H1 (cell line): ENCODE results near the gene DDR2. TPM values are rescaled to one million over a fixed set of nuclear protein-coding genes. Genes with fewer than 3 reads are reported as not detected.

ENCODE experiments used
- CTCF ChIA-PET: fragments of 300-600 bp; sonication (Branson Sonifier 250); formaldehyde crosslinking; loops from one replicate; lab custom pipeline; 2021; ENCODE audit not compliant: partially characterized antibody; lab: Charles Lee
- POLR2A ChIA-PET: fragments of 300-600 bp; sonication (Branson Sonifier 250); formaldehyde crosslinking; loops from one replicate; lab custom pipeline; 2021; ENCODE audit warnings: inconsistent platforms; ENCODE audit not compliant: partially characterized antibody; lab: Charles Lee
- DNase-seq, 2 experiments: peaks; one replicate each; pipeline versions ENCODE4 v3.0.0 to v3.0.0-alpha.2; 2010 to 2022; ENCODE audit warnings: low spot score in 2 of 2, low read depth in 1 of 2, mixed read lengths in 1 of 2
- FAIRE-seq: peaks from 2 replicates; lab custom pipeline; 2011; peaks lifted over from hg19 to GRCh38; lab: Jason Lieb, UNC
- H2AFZ ChIP-seq: 2 replicates; pipeline ENCODE4 v1.8.1; 2012; ENCODE audit warnings: low read length, inconsistent platforms
- H2AK5ac ChIP-seq: 2 replicates; pipeline ENCODE4 v1.6.1; 2013; ENCODE audit warnings: low read depth, low read length
- H2BK120ac ChIP-seq: replicated peaks from 2 replicates; pipeline ENCODE3; 2013; ENCODE audit warnings: low read depth, low read length, inconsistent platforms
- H2BK12ac ChIP-seq: 2 replicates; pipeline ENCODE4 v1.6.1; 2013; ENCODE audit warnings: low read depth, low read length
- H2BK15ac ChIP-seq: 2 replicates; pipeline ENCODE4 v1.6.1; 2013; ENCODE audit warnings: low read length
- H2BK20ac ChIP-seq: 2 replicates; pipeline ENCODE4 v1.6.1; 2013; ENCODE audit warnings: low read length
- H2BK5ac ChIP-seq: 2 replicates; pipeline ENCODE4 v1.6.1; 2013; ENCODE audit warnings: low read depth, low read length
- H3K14ac ChIP-seq: 2 replicates; pipeline ENCODE4 v1.6.1; 2013; ENCODE audit warnings: inconsistent platforms; ENCODE audit not compliant: insufficient read length
- H3K18ac ChIP-seq: 2 replicates; pipeline ENCODE4 v1.6.1; 2013; ENCODE audit warnings: low read length; ENCODE audit errors: extremely low read depth
- H3K23ac ChIP-seq: 2 replicates; pipeline ENCODE4 v1.6.1; 2013; ENCODE audit warnings: inconsistent platforms; ENCODE audit not compliant: insufficient read length
- H3K23me2 ChIP-seq: 2 replicates; pipeline ENCODE4 v1.6.1; 2013; ENCODE audit warnings: low read depth, low read length
- H3K27ac ChIP-seq: 2 replicates; pipeline ENCODE4 v1.6.1; 2011; ENCODE audit warnings: low read depth, low read length, inconsistent platforms
- H3K27me3 ChIP-seq, 4 experiments: replicated peaks in 1 of 4; 1 replicate in 1 of 4; 2 replicates in 3 of 4; pipeline versions ENCODE4 v1.6.1 to v1.8.1; 2011 to 2013; ENCODE audit warnings: low read length in 3 of 4, mild to moderate bottlenecking in 3 of 4, inconsistent platforms in 2 of 4, mixed read lengths in 2 of 4, moderate library complexity in 1 of 4; ENCODE audit not compliant: control insufficient read depth in 3 of 4, insufficient read depth in 3 of 4; ENCODE audit errors: extremely low read depth in 1 of 4
- H3K36me3 ChIP-seq, 4 experiments: 2 replicates each; pipeline versions ENCODE4 v1.6.1 to v1.8.1; 2011 to 2013; ENCODE audit warnings: mild to moderate bottlenecking in 4 of 4, low read length in 3 of 4, moderate library complexity in 2 of 4, control low read depth in 1 of 4, inconsistent platforms in 1 of 4; ENCODE audit not compliant: insufficient read depth in 4 of 4, control insufficient read depth in 2 of 4
- H3K4ac ChIP-seq: replicated peaks from 2 replicates; pipeline ENCODE3; 2013; ENCODE audit warnings: low read length, low read depth, mixed read lengths, inconsistent platforms; ENCODE audit not compliant: insufficient read length
- H3K4me1 ChIP-seq, 4 experiments: replicated peaks in 1 of 4; 1 replicate in 1 of 4; 2 replicates in 3 of 4; pipeline versions ENCODE4 v1.6.1 to v1.8.1; 2011 to 2013; ENCODE audit warnings: low read length in 3 of 4, inconsistent platforms in 2 of 4, mixed read lengths in 1 of 4; ENCODE audit not compliant: insufficient read depth in 4 of 4, control insufficient read depth in 3 of 4
- H3K4me2 ChIP-seq, 2 experiments: 2 replicates each; pipeline versions ENCODE4 v1.6.1 to v1.8.1; 2011 to 2013; ENCODE audit warnings: low read depth in 2 of 2, low read length in 2 of 2, control low read depth in 1 of 2, inconsistent platforms in 1 of 2, mild to moderate bottlenecking in 1 of 2; ENCODE audit not compliant: insufficient read depth in 1 of 2
- H3K4me3 ChIP-seq, 4 experiments: fragments of 200-600, 300-600 bp in 1 of 4; sonication (generic), shearing (Covaris generic), sonication (Bioruptor Twin) in 1 of 4; 2 replicates each; pipeline versions ENCODE4 v1.5.1 to v1.8.1; 2011 to 2016; ENCODE audit warnings: low read length in 4 of 4, low read depth in 3 of 4, control low read depth in 2 of 4, inconsistent platforms in 2 of 4, mild to moderate bottlenecking in 2 of 4, mixed read lengths in 1 of 4, moderate library complexity in 1 of 4; ENCODE audit not compliant: insufficient read depth in 2 of 4; ENCODE audit errors: extremely low read depth in 1 of 4
- H3K56ac ChIP-seq: replicated peaks from 2 replicates; pipeline ENCODE3; 2013; ENCODE audit warnings: low read depth, mild to moderate bottlenecking, mixed read lengths, low read length, inconsistent platforms; ENCODE audit not compliant: insufficient read length
- H3K79me1 ChIP-seq: 2 replicates; pipeline ENCODE4 v1.6.1; 2013; ENCODE audit warnings: low read depth, low read length, control low read depth
- H3K79me2 ChIP-seq, 2 experiments: 2 replicates each; pipeline versions ENCODE4 v1.6.1 to v1.8.1; 2012 to 2013; ENCODE audit warnings: low read length in 2 of 2, mild to moderate bottlenecking in 2 of 2, inconsistent platforms in 1 of 2; ENCODE audit not compliant: insufficient read depth in 2 of 2, control insufficient read depth in 1 of 2
- H3K9ac ChIP-seq, 4 experiments: replicated peaks in 1 of 4; 1 replicate in 1 of 4; 2 replicates in 3 of 4; pipeline versions ENCODE4 v1.6.1 to v1.8.1; 2011 to 2013; ENCODE audit warnings: low read depth in 3 of 4, low read length in 3 of 4, control low read depth in 2 of 4, mild to moderate bottlenecking in 2 of 4, moderate library complexity in 2 of 4, inconsistent platforms in 1 of 4; ENCODE audit errors: extremely low read depth in 1 of 4
- H3K9me3 ChIP-seq, 2 experiments: 2 replicates each; pipeline versions ENCODE4 v1.6.1 to v1.8.1; 2012 to 2013; ENCODE audit warnings: mild to moderate bottlenecking in 2 of 2, moderate library complexity in 2 of 2, control low read depth in 1 of 2, inconsistent platforms in 1 of 2, low read depth in 1 of 2, low read length in 1 of 2, mixed read lengths in 1 of 2; ENCODE audit not compliant: insufficient read depth in 2 of 2
- H4K20me1 ChIP-seq, 2 experiments: replicated peaks in 1 of 2; 2 replicates each; pipeline versions ENCODE3 to v1.8.1; 2011 to 2013; ENCODE audit warnings: inconsistent platforms in 2 of 2, low read length in 2 of 2, mild to moderate bottlenecking in 1 of 2; ENCODE audit not compliant: insufficient read depth in 2 of 2, control insufficient read depth in 1 of 2
- H4K5ac ChIP-seq: 2 replicates; pipeline ENCODE4 v1.6.1; 2013; ENCODE audit warnings: low read length, low read depth, mixed read lengths, inconsistent platforms; ENCODE audit not compliant: insufficient read length
- H4K8ac ChIP-seq: 2 replicates; pipeline ENCODE4 v1.8.0; 2013; ENCODE audit warnings: mild to moderate bottlenecking, moderate library complexity, low read length, inconsistent platforms; ENCODE audit not compliant: insufficient read depth; ENCODE audit errors: extremely low read depth
- H4K91ac ChIP-seq: replicated peaks from 2 replicates; pipeline ENCODE3; 2013; ENCODE audit warnings: low read length, mixed read lengths, inconsistent platforms; ENCODE audit not compliant: insufficient read length
- JUND ChIP-seq: IDR thresholded peaks from 2 replicates; pipeline ENCODE4 v1.6.1; 2011; ENCODE audit warnings: mild to moderate bottlenecking, improper control_type of control experiment, low read length
- WGBS, 2 experiments: shearing (Covaris generic) in 1 of 2; methylation state at CpG; one replicate each; pipeline versions ENCODE4 v1.1.6 to v1.1.7; 2013 to 2015; ENCODE audit warnings: low lambda C conversion rate in 2 of 2, mixed read lengths in 2 of 2, inconsistent platforms in 1 of 2, low coverage in 1 of 2, missing lambda C conversion rate in 1 of 2; ENCODE audit not compliant: insufficient replicate concordance in 2 of 2, insufficient coverage in 1 of 2, insufficient read length in 1 of 2; ENCODE audit errors: extremely low coverage in 1 of 2, missing lambda C conversion rate in 1 of 2; 5-methylcytosine and 5-hydroxymethylcytosine counted together
- polyA plus RNA-seq, 7 experiments: library from polyadenylated mRNA; depleted of rRNA in 3 of 7; stranded (reverse) in 5 of 7; unstranded in 2 of 7; fragments of >200 nt in 5 of 7; fragments of 200-250 nt in 2 of 7; gene quantifications; 1 replicate in 5 of 7; 2 replicates in 1 of 7; 4 replicates in 1 of 7; pipeline versions ENCODE4 v1.2.1 to v1.2.3, GENCODE V29; 2011 to 2013; ENCODE audit warnings: missing spikeins in 2 of 7, mixed read lengths in 2 of 7
- total RNA-seq: library from RNA; stranded (reverse); fragmentation: NEBNext Ultra II Directional; extraction: Animal tissue kit (Norgen Biotek cat#: 25700); gene quantifications from 2 replicates; pipeline ENCODE4 v1.2.1, GENCODE V29; 2021

The DDR2 gene
- total and polyA plus RNA-seq, 2 of the 8 experiments (the other 6 are each of a cell fraction or from before 2014, with no cell fraction given) = 1.00 to 2.1 TPM

- Histone ChIP-seq H4K8ac (no peak overlapping the region), H3K23me2 (no peaks in the 10 kb centered on the region), H3K79me2 (no peaks in the 10 kb centered on the region), H4K91ac (no peak overlapping the region), H3K23ac (no peak overlapping the region), H3K27me3 (no peaks in the 10 kb centered on the region), H3K36me3 (no peaks in the 10 kb centered on the region), H3K27ac (no peak overlapping the region), H3K9ac (no peak overlapping the region), H2BK120ac (no peak overlapping the region), H2BK15ac (no peak overlapping the region), H3K18ac (no peak overlapping the region), H4K5ac (no peak overlapping the region), H3K9me3 (no peaks in the 10 kb centered on the region), H4K20me1 (no peaks in the 10 kb centered on the region), H3K4me2 (no peak overlapping the region), H3K56ac (no peak overlapping the region), H2BK5ac (no peak overlapping the region), H3K4me1 (no peaks in the 10 kb centered on the region), H2AFZ (no peak overlapping the region), H2AK5ac (no peak overlapping the region), H3K4me3 (no peak overlapping the region), H3K79me1 (no peaks in the 10 kb centered on the region), H3K14ac (no peak overlapping the region), H3K4ac (no peak overlapping the region), H2BK20ac (no peak overlapping the region), H2BK12ac (no peak overlapping the region)
- ChIA-PET CTCF (no interaction called here), POLR2A (no interaction called here)
- FAIRE-seq (no peak), DNase-seq (no peak)
- 83% methylated on average over 1 of the region's 1 CpG; no CpG with 5 or more reads in 1 of the 2 experiments for WGBS, 2 experiments
- TF ChIP-seq JUND = no peak
Observed at GRCh38 chr1:162753001-162753658, 120.9 kb downstream of the DDR2 start.
